PFSK-1 (cell line): ENCODE results near the gene DNAH6.

Experiments used
- FOXP2 ChIP-seq: optimal IDR thresholded peaks from 2 replicates; pipeline ENCODE3; 2011; ENCODE audit warnings: borderline replicate concordance, control low read depth, inconsistent platforms; ENCODE audit not compliant: insufficient read depth; ENCODE audit errors: extremely low read length, extremely low read depth
- POLR2AphosphoS5 ChIP-seq: IDR thresholded peaks from 2 replicates; pipeline ENCODE4 v1.6.1; 2012; ENCODE audit warnings: low read depth, mild to moderate bottlenecking, control low read depth, low read length, moderate library complexity
- REST ChIP-seq, 2 experiments: IDR thresholded peaks; 2 replicates each; pipeline versions ENCODE4 v1.6.1 to v1.8.0; 2011 to 2012; ENCODE audit warnings: low read depth in 2 of 2, low read length in 2 of 2, control low read depth in 1 of 2, inconsistent platforms in 1 of 2, mild to moderate bottlenecking in 1 of 2, moderate library complexity in 1 of 2; ENCODE audit not compliant: insufficient read depth in 1 of 2
- SIN3A ChIP-seq: IDR thresholded peaks from 2 replicates; pipeline ENCODE4 v1.6.1; 2012; ENCODE audit warnings: mild to moderate bottlenecking, low read length, moderate library complexity, borderline replicate concordance; ENCODE audit not compliant: insufficient read depth
- TAF1 ChIP-seq: IDR thresholded peaks from 2 replicates; pipeline ENCODE4 v1.6.1; 2012; ENCODE audit warnings: low read length, control low read depth, borderline replicate concordance; ENCODE audit not compliant: insufficient read depth

DNAH6 gene

GRCh38 chr2:84694088-84694622 is 177.9 kb downstream of the DNAH6 start:
- TF ChIP-seq SIN3A (no peak), FOXP2 (no peak), REST (IDR thresholded peaks at IDR 0.05; ENCODE audit: insufficient read depth in 1 of 2, low read depth in 2 of 2, low read length in 2 of 2) (no peak), TAF1 (no peak), POLR2AphosphoS5 (no peak)

GRCh38 chr2:84697895-84698294 is 181.6 kb downstream of the DNAH6 start:
- no peak for TF ChIP-seq POLR2AphosphoS5
- no peak for TF ChIP-seq SIN3A
- no peak for TF ChIP-seq TAF1
- no peak for TF ChIP-seq FOXP2
- no peak for TF ChIP-seq REST (IDR thresholded peaks at IDR 0.05; ENCODE audit: insufficient read depth in 1 of 2, low read depth in 2 of 2, low read length in 2 of 2)

- TF ChIP-seq POLR2AphosphoS5 (no peak), SIN3A (no peak), REST (IDR thresholded peaks at IDR 0.05; ENCODE audit: insufficient read depth in 1 of 2, low read depth in 2 of 2, low read length in 2 of 2) (no peak), FOXP2 (no peak), TAF1 (no peak)
Observed at GRCh38 chr2:84700006-84700405, 183.7 kb downstream of the DNAH6 start.

- no peak for TF ChIP-seq REST (IDR thresholded peaks at IDR 0.05; ENCODE audit: insufficient read depth in 1 of 2, low read depth in 2 of 2, low read length in 2 of 2)
- TF ChIP-seq TAF1: no peak
- TF ChIP-seq FOXP2: no peak
- no peak for TF ChIP-seq SIN3A
- no peak for TF ChIP-seq POLR2AphosphoS5
Observed at GRCh38 chr2:84701880-84702279, 185.6 kb downstream of the DNAH6 start.

- TF ChIP-seq SIN3A (no peak), TAF1 (no peak), FOXP2 (no peak), POLR2AphosphoS5 (no peak), REST (IDR thresholded peaks at IDR 0.05; ENCODE audit: insufficient read depth in 1 of 2, low read depth in 2 of 2, low read length in 2 of 2) (no peak)
Observed at GRCh38 chr2:84702941-84703340, 186.6 kb downstream of the DNAH6 start.
